HG03460 (cell line): ENCODE data around the gene CCDC71.
A peak's percentile ranks its signal among the peaks of the same experiment; 100 is the strongest.

Experiments used
- ATAC-seq: cut with Tn5 transposase; IDR thresholded peaks from one replicate; pipeline ENCODE4 v1.9.1; 2021; ENCODE audit not compliant: unreplicated experiment

CCDC71 gene

DNA sequence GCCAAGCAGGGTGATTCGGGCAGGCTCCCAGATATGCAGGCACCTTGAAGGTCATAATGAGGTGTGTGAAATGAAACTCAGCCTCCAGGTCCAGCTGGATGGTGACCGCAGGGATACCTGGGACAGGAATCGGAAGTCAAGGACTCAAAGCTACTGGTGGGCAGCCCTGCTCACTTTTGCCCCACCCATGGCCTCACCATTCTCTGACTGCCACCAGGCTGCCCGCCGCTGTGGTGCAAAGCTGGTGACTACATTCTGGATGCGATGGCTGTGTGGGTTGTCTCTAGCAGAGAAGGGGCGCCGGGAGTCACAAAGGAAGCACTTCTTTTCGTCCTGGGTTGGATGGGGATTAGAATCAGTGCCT, 34.1 kb downstream of the CCDC71 start:
- no peak for ATAC-seq

DNA sequence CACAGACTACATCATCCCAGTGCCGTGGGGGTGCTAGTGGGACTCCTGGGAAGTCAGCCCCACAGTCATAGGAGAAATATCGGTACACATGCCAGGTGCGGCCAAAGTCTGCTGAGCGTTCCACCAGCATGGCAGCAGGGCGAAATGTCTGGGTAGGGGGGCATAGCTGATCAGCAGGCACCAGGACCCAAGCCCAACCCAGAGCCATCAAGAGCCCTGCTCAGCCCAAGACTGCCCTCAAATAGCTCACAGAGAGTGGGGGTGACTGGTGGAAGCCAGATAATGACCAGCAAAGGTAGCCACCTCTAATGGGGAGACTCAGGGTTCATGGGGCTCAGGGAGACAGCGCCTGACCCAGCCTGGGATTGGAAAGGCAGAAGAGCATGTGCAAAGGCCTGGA, 34.6 kb downstream of the CCDC71 start:
- no peak for ATAC-seq

DNA sequence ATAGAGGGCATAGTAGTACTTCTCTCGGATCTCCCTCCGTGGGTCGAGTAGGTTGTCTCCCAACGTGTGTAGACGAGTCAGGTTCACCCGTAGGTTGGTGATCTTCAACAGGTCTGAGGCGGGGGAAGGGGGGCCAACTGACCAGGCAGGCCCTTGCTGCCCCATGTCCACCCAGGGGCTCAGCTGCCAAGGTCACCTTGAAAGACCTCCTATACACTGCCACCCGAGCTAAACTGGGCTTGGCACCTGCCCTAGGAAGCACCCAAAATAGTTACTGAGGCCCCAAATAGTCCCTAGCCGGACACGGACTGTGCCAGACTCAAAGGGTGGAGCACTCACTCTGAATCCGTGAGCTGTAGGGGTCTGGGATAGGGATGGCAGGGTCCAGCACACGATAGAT, 35.1 kb downstream of the CCDC71 start:
- ATAC-seq, result no peak

DNA sequence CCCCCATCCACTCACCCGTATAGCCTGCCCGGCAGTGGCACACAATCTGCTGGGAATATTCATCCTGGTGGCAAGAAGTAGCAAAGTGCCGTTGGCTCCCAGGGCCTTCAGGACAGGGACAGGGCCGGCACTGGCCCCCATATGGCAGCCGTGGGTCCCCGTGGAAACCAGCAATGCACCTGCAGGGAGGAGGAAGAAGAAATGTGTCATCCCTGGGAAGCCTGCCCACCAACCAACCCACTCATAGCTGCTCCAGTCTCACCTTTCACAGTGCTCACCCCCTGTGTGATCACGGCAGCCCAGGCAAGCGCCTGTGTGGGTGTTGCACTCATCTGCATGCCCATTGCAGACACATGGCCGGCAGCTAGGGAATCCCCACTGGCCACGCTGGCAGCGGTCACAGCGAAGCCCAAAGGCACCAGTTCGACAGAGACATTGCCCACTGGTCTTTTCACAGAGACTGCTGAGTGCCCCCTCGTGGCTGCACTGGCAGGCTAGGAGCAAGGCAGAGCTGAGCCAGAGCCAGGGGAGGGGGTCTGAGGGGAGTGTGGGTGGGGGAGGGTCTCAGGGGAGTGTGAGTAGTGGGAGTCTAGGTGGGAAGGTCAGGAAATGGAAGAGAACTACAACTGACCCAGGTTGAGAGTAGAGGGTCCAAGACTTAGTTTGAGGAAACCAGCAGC, 41.0 kb downstream of the CCDC71 start:
- no peak for ATAC-seq

DNA sequence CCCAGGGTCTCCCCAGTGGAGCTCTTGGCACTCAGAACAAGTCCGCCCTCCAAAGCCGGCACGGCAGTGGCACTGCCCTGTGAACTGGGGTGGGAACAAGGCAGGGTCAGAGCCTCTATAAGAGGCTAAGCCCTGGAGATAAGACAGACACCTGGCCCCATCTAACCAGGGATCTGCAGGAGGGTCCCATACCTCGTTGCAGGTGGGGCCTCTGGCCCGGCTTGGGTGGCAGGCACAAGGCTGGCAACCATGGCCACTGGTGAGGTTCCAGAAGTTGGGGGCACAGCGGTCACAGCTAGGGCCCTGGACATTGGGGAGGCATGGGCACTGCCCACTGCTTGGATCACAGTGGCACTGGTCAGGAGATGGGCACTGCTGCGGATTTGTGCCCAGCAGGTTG, 41.9 kb downstream of the CCDC71 start:
- ATAC-seq, result no peak

DNA sequence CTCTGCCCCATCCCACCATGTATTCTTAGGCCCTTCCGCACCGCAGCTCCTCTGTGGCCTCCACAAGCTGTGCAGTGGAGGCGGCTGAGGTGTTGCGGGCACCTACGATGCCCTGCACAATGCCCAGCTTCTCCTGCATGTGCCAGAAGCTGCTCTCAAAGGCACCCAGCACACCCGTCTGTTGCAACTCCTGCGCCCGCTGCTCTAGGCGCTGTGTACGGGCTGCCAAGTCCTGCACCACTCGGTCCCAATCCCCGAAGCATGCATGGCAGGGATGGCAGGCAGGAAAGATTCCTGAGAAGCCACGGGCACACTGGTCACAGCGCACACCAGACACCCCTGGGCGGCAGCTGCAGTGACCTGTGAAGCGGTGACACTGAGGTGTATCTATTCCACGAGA, 42.4 kb downstream of the CCDC71 start:
- no peak for ATAC-seq

DNA sequence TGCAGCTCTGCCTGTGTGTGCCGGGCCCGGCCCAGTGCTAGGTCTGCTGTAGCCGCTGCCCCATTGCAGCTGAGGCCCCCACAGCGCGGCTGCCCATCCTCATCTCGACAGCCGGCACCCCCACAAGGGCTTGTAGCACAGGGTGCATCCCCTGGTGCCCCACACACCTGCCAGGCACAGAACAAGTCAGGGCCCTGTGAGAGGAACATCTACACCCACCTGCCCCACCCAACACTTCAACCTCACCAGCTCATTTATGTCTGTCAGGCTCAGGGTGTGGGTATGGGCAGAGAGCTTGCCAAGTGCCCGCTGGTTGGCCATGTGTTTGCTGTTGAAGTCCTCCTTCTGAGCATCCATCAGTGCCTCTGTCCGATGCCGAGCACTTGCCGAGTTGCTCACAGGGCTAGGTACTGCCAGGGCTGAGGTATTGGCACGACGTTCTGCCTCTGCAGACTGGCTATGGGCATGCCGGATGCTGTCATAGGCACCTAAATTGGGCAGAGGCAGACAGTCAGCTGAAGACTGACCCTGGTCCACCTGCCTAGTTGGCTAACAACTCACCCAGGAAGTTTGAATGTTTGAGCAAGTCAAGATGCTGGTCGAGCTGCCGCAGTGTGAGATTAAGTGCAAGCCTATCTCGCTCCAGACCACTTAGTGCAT, 43.1 kb downstream of the CCDC71 start:
- ATAC-seq, result no peak

DNA sequence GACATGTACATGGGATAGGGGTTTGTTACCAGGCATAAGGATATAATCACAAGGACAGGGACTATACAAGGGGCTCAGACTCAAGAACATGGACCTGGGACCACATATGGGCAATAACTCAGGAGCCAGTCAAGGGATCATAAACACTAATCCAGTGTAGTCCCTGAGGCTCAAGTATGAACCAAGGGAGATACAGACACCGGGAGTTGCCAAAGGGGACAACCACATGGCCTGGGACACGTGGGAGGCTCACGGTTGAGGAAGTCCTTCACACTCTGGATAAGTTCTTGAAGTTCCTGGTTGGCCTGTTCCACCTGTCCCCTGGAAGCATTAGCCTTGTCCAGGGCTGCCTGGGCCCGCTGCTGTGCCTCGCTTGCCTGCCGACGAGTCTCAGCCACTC, 43.7 kb downstream of the CCDC71 start:
- no peak for ATAC-seq

DNA sequence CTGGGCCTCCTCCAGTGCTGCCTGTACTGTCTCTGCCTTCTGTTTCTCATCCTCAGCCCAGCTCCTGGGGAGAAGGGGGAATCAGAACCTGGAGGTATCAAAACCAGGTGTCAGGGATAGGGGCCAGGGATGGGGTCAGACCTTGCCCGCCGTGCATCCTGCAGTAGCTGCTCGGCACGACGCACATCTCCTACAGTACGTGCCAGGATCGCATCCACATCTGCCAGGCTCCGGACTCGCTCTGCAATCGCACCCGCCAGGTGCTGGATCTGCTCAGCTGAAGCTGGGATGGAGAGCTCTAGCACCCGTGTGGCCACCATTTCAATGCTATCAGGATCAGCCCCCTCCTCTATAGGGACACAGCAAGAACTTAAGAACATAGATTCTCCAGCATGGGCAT, 44.1 kb downstream of the CCDC71 start:
- no peak for ATAC-seq

DNA sequence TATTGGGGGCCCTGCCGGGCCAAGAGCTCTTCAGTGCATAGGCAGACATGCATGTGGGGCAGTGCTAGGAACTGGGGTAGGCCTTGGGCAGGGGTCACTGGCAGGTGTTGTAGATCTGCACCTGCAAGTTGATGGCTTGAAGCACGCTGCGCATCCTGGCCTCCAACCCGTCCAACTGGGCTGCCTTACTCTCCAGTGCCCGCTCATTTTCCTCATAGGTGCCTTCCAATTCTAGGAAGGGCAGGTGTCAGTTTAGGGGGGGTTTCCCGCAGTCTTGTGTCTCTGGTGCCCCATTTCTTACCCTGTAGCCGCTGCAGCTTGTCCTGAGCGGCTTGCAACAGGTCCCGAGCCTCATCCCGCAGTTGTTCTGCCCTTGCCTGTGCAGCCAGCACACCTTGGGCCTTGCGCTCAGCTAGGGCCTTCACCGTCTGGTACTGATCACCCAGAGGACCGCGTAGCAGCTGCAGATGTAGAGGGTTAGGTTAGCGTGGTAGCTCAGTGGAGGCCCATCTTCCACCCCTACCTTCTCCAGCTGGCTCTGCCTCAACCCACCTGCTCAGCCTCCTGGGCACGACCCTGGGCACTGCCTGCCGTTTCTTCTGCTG, 44.9 kb downstream of the CCDC71 start:
- no peak for ATAC-seq

DNA sequence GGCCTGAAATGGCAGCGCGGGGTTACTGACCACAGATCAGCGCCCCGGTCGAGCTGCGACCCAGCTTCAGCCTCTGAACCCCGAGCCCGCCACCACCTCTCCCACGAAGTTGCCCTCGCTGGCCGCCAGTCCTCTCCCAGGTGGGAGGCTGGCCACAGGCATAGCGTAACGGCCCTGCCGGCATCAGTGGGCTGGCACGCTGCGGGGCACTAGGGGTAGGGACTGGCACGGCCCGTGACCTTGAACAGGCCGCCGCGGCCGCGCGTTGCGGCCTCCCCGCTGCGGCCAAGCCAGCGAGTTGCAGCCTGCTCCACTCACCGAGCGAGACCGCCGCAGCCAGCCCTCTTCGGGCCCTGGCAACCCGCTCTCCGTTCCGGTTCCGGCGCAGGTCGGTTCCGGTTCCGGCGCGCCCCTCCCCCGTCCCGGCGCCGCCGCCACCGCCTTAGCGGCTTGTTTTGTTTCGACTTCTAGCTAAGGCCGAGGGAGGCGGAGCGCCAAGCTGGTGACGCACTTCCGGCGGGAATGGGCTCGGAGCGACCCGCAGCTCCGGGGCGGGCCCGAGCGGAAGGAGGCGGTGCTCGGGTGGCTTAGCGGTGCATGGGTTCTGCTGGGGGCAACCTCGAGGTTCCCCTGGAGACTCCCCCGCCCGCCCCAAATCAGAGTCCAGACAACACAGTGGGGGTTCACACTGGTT, 45.5 kb downstream of the CCDC71 start, which contains the start of gene USP19:
USP19 (minus strand) TSS at position 386 of the 694 bp plus-strand sequence. CDS start 1,678 bp downstream, outside the sequence.
- peak; percentile 81 for ATAC-seq

DNA sequence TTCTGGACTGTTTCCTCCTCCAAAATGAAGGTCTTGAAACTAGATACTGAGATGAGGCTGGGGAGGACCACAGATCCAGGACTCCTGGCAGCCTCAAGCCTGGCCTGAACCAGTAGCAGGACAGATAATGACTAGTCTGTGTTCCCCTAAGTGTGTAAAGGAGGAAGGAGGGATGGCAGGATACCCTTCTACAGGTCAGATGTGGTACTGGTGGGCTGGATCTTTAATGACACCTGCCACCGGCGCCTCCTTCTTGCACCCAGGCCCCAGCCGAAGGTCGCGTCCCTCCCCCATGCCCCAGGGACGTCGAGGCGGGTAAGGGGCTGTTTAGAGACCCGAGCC, 46.1 kb downstream of the CCDC71 start:
- ATAC-seq, result no peak

DNA sequence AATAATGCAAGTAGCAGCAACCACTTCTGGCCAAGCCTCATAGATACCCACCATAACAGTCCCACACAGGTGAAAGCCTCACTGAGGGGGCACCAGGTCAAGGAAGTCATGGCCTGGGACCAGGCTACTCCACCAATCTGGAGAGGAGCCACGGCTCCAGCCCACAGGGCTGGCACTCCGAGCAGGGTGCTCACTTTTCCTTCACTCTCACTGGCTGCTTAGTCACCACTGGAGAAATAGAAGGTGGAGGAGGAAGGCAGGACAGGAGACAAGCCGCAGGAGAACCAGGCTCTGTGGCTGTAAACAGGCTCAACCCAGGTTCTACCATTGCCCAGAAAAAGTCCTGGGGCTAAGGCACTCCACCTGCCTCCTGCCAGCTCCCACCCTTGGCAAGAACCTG, 46.7 kb downstream of the CCDC71 start:
- ATAC-seq, result no peak

DNA sequence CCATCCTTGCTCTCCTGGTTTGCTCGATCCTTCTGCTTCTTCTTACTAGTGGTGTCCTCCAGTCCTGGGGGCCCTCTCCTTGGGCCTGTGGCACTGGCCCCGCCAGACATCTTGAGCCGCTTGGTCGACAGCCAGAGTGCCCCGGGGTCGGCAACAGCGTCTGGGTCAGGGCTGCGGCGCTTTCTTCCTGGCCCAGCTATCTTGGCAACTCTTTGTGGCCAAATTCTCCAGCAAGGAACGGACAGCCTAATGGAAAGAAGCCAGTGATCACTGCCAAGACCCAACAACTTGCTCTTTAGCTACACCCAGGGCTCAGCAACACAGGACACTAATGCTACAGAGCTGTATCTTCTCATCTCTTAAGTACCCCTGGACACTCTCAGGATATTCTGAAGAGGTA, 47.1 kb downstream of the CCDC71 start:
- ATAC-seq, result no peak
